Measurements from ENCODE around the gene PIEZO1. TPM values are rescaled to one million over a fixed set of nuclear protein-coding genes. Genes with fewer than 3 reads are reported as not detected.
"Not testable (repeated sequence)": the region's sequence is repeated elsewhere in the genome, so short reads cannot be mapped to it uniquely, and the experiment has no call there.

PIEZO1 gene
- total RNA-seq, 2 donors from 2014 or later = 272 to 318 TPM

- peaks cover 26% of the 10 kb centered on the region for H3K4me1 Mint-ChIP-seq
- no peaks in the 10 kb centered on the region for H3K9me3 ChIP-seq (ENCODE audit: control insufficient read depth, low read length, poor library complexity, severe bottlenecking)
- DNase-seq = no peak
- ATAC-seq = no peak
- no peak overlapping the region for H3K4me3 Mint-ChIP-seq
- no peaks in the 10 kb centered on the region for H3K36me3 Mint-ChIP-seq (ENCODE audit: low read depth)
- peak overlapping the region; percentile 19 for H3K27ac Mint-ChIP-seq
- H3K27me3 Mint-ChIP-seq = no peaks in the 10 kb centered on the region
Measured at GRCh38 chr16:88792078-88792550, 7.1 kb upstream of the PIEZO1 start.

GRCh38 chr16:88790312-88791211, 5.5 kb upstream of the PIEZO1 start:
- Mint-ChIP-seq H3K4me3 (peak overlapping the region; percentile 68), H3K27ac (peak overlapping the region; percentile 82), H3K36me3 (ENCODE audit: low read depth) (no peaks in the 10 kb centered on the region), H3K4me1 (peaks cover 26% of the 10 kb centered on the region), H3K27me3 (no peaks in the 10 kb centered on the region)
- DNase-seq = peak in 2 of 3 donors; percentile 45 to 54
- H3K9me3 ChIP-seq (ENCODE audit: control insufficient read depth, low read length, poor library complexity, severe bottlenecking) = no peaks in the 10 kb centered on the region
- ATAC-seq = peak; percentile 80

- no peaks in the 10 kb centered on the region for H3K27me3 Mint-ChIP-seq
- no peaks in the 10 kb centered on the region for H3K9me3 ChIP-seq (ENCODE audit: control insufficient read depth, low read length, poor library complexity, severe bottlenecking)
- H3K4me1 Mint-ChIP-seq = peaks cover 19% of the 10 kb centered on the region
- DNase-seq (no peak), ATAC-seq (no peak)
- H3K4me3 Mint-ChIP-seq = peak overlapping the region; percentile 61
- no peaks in the 10 kb centered on the region for H3K36me3 Mint-ChIP-seq (ENCODE audit: low read depth)
- peak overlapping the region; percentile 82 for H3K27ac Mint-ChIP-seq
Measured at GRCh38 chr16:88789594-88789993, 4.6 kb upstream of the PIEZO1 start.

GRCh38 chr16:88788749-88789148, 3.7 kb upstream of the PIEZO1 start:
- not testable (repeated sequence) for H3K4me3 Mint-ChIP-seq; H3K36me3 Mint-ChIP-seq (ENCODE audit: low read depth); ATAC-seq; H3K9me3 ChIP-seq (ENCODE audit: control insufficient read depth, low read length, poor library complexity, severe bottlenecking); DNase-seq; H3K27me3 Mint-ChIP-seq
- Mint-ChIP-seq H3K27ac (peak overlapping the region; percentile 34), H3K4me1 (peaks cover 17% of the 10 kb centered on the region)

- no peaks in the 10 kb centered on the region for H3K36me3 Mint-ChIP-seq (ENCODE audit: low read depth)
- no peak overlapping the region for H3K27ac Mint-ChIP-seq
- ATAC-seq (no peak), DNase-seq (no peak)
- H3K4me3 Mint-ChIP-seq = no peak overlapping the region
- H3K4me1 Mint-ChIP-seq = peaks cover 22% of the 10 kb centered on the region
- H3K27me3 Mint-ChIP-seq = no peaks in the 10 kb centered on the region
- H3K9me3 ChIP-seq (ENCODE audit: control insufficient read depth, low read length, poor library complexity, severe bottlenecking) = no peaks in the 10 kb centered on the region
Measured at GRCh38 chr16:88787579-88788314, 2.7 kb upstream of the PIEZO1 start.

GRCh38 chr16:88784856-88785105, 239 bp downstream of the PIEZO1 start:
- Mint-ChIP-seq H3K36me3 (ENCODE audit: low read depth) (no peaks in the 10 kb centered on the region), H3K27me3 (no peaks in the 10 kb centered on the region), H3K27ac (no peak overlapping the region), H3K4me3 (peak overlapping the region; percentile 95), H3K4me1 (peaks cover 38% of the 10 kb centered on the region)
- DNase-seq (no peak), ATAC-seq (no peak)
- H3K9me3 ChIP-seq (ENCODE audit: control insufficient read depth, low read length, poor library complexity, severe bottlenecking) = no peaks in the 10 kb centered on the region

GRCh38 chr16:88784074-88784855, 755 bp downstream of the PIEZO1 start:
- Mint-ChIP-seq H3K4me3 (peak overlapping the region; percentile 95), H3K27me3 (no peaks in the 10 kb centered on the region), H3K27ac (peak overlapping the region; percentile 98), H3K4me1 (peaks cover 44% of the 10 kb centered on the region), H3K36me3 (ENCODE audit: low read depth) (no peaks in the 10 kb centered on the region)
- no peaks in the 10 kb centered on the region for H3K9me3 ChIP-seq (ENCODE audit: control insufficient read depth, low read length, poor library complexity, severe bottlenecking)
- DNase-seq = peak; percentile 29 to 32 (median 32)
- ATAC-seq = peak; percentile 21

- peak overlapping the region; percentile 98 for H3K27ac Mint-ChIP-seq
- H3K4me3 Mint-ChIP-seq = peak overlapping the region; percentile 95
- DNase-seq = no peak
- H3K4me1 Mint-ChIP-seq = peaks cover 45% of the 10 kb centered on the region
- no peaks in the 10 kb centered on the region for H3K36me3 Mint-ChIP-seq (ENCODE audit: low read depth)
- no peaks in the 10 kb centered on the region for H3K27me3 Mint-ChIP-seq
- H3K9me3 ChIP-seq (ENCODE audit: control insufficient read depth, low read length, poor library complexity, severe bottlenecking) = no peaks in the 10 kb centered on the region
- no peak for ATAC-seq
Measured at GRCh38 chr16:88783391-88784073, 1.5 kb downstream of the PIEZO1 start.

- DNase-seq (peak in 1 of 3 donors; percentile 57), ATAC-seq (peak; percentile 12)
- no peaks in the 10 kb centered on the region for H3K36me3 Mint-ChIP-seq (ENCODE audit: low read depth)
- no peaks in the 10 kb centered on the region for H3K27me3 Mint-ChIP-seq
- H3K9me3 ChIP-seq (ENCODE audit: control insufficient read depth, low read length, poor library complexity, severe bottlenecking) = no peaks in the 10 kb centered on the region
- peak overlapping the region; percentile 98 for H3K27ac Mint-ChIP-seq
- H3K4me1 Mint-ChIP-seq = peaks cover 53% of the 10 kb centered on the region
- H3K4me3 Mint-ChIP-seq = peak overlapping the region; percentile 95
Measured at GRCh38 chr16:88782454-88783390, 2.3 kb downstream of the PIEZO1 start.

GRCh38 chr16:88781140-88782077, 3.6 kb downstream of the PIEZO1 start:
- H3K4me1 Mint-ChIP-seq = peaks cover 57% of the 10 kb centered on the region
- no peaks in the 10 kb centered on the region for H3K36me3 Mint-ChIP-seq (ENCODE audit: low read depth)
- H3K9me3 ChIP-seq (ENCODE audit: control insufficient read depth, low read length, poor library complexity, severe bottlenecking) = no peaks in the 10 kb centered on the region
- ATAC-seq (peak; percentile 72), DNase-seq (peak; percentile 44 to 59 (median 55))
- peak overlapping the region; percentile 98 for H3K27ac Mint-ChIP-seq
- no peaks in the 10 kb centered on the region for H3K27me3 Mint-ChIP-seq
- peak overlapping the region; percentile 95 for H3K4me3 Mint-ChIP-seq
